ENCODE results near the gene GMDS. TPM values are rescaled to one million over a fixed set of nuclear protein-coding genes. Genes with fewer than 3 reads are reported as not detected.

GMDS gene
- total and polyA plus RNA-seq, 2 of the 8 experiments (the other 6 are each of a cell fraction or from before 2014, with no cell fraction given): 16.8 to 50.0 TPM

DNA sequence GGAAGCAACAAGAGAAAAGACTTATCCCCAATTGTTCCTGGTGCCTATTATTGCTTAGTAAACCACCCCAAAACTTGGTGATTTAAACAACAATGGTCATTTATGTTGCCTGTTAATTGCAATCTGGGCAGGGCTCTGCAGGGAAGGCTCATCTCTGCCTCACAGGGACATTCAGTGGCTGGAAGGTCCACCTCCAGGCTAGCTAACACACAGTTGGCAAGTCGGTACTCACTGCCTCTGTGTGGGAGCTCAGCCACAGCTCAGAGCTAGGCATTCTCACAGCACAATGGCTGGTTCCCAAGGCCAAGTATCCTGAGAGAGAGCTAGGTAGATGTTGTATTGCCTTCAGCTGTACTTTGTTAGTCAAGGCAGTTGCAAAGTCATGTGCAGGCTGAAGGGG is 18.5 kb upstream of the GMDS start:
- POLR2A ChIA-PET (ENCODE audit: partially characterized antibody): no interaction called here
- DNase-seq (ENCODE audit: low read depth in 1 of 2, low spot score in 2 of 2): no peak
- TF ChIP-seq KDM1A (IDR thresholded peaks at IDR 0.05; ENCODE audit: borderline replicate concordance, low read length): no peak
- no peak for TF ChIP-seq CREB1 (IDR thresholded peaks at IDR 0.05)
- TF ChIP-seq, protein P1, sequence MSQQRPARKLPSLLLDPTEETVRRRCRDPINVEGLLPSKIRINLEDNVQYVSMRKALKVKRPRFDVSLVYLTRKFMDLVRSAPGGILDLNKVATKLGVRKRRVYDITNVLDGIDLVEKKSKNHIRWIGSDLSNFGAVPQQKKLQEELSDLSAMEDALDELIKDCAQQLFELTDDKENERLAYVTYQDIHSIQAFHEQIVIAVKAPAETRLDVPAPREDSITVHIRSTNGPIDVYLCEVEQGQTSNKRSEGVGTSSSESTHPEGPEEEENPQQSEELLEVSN (IDR thresholded peaks at IDR 0.05): no peak
- no peak for TF ChIP-seq SRF (IDR thresholded peaks at IDR 0.05; ENCODE audit: low read depth, low read length)
- no peak for TF ChIP-seq SIRT6 (IDR thresholded peaks at IDR 0.05; ENCODE audit: low read length)
- no peak for TF ChIP-seq KDM5A (IDR thresholded peaks at IDR 0.05; ENCODE audit: low read length)
- TF ChIP-seq, protein P2, sequence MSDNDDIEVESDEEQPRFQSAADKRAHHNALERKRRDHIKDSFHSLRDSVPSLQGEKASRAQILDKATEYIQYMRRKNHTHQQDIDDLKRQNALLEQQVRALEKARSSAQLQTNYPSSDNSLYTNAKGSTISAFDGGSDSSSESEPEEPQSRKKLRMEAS (IDR thresholded peaks at IDR 0.05): no peak
- TF ChIP-seq NRF1 (IDR thresholded peaks at IDR 0.05; ENCODE audit: low read depth, low read length): no peak
- TF ChIP-seq BRCA1 (IDR thresholded peaks at IDR 0.05; ENCODE audit: low read depth, low read length): no peak
- TF ChIP-seq HDAC6 (IDR thresholded peaks at IDR 0.05; ENCODE audit: low read depth, low read length): no peak
- no peak for TF ChIP-seq CEBPB (IDR thresholded peaks at IDR 0.05; ENCODE audit: low read depth, low read length)
- no peak for TF ChIP-seq FOSL1 (IDR thresholded peaks at IDR 0.05; ENCODE audit: insufficient read depth, low read depth, low read length)
- no peak for TF ChIP-seq BACH1 (IDR thresholded peaks at IDR 0.05; ENCODE audit: low read length)
- TF ChIP-seq PHF8 (conservative IDR thresholded peaks at IDR 0.05; ENCODE audit: low read depth, low read length): no peak
- no peak for TF ChIP-seq YY1 (IDR thresholded peaks at IDR 0.05; ENCODE audit: low read depth, low read length)

More for the DNA sequence above, 18.5 kb upstream of the GMDS start:
- no peak overlapping the region for H4K8ac ChIP-seq (ENCODE audit: extremely low read depth, insufficient read depth, low read length)
- no peak overlapping the region for H3K4me2 ChIP-seq (ENCODE audit: insufficient read depth in 1 of 2, low read depth in 2 of 2, low read length in 2 of 2)
- no peak overlapping the region for H3K23ac ChIP-seq (ENCODE audit: insufficient read length)
- no peak overlapping the region; a peak in 2 of 7 replicates for H3K9ac ChIP-seq (replicated peaks in 1 of 4; ENCODE audit: extremely low read depth in 1 of 4, low read depth in 3 of 4, low read length in 3 of 4)
- CTCF ChIA-PET (ENCODE audit: partially characterized antibody): interaction anchor here (1.0 to 1.2 kb wide), 2 partner anchors 23 to 54 kb away, joined by 3 to 4 read pairs; no protein-coding TSS in a partner anchor
- 79% methylated on average over 1 of the region's 1 CpG; no CpG with 5 or more reads in 1 of the 2 experiments for WGBS, 2 experiments (ENCODE audit: extremely low coverage in 1 of 2, insufficient coverage in 1 of 2, insufficient read length in 1 of 2, insufficient replicate concordance in 2 of 2, low coverage in 1 of 2, low lambda C conversion rate in 2 of 2, missing lambda C conversion rate in 1 of 2)
- no peak overlapping the region for H3K18ac ChIP-seq (ENCODE audit: extremely low read depth, low read length)
- no peaks in the 10 kb centered on the region for H3K27me3 ChIP-seq (replicated peaks in 1 of 4; ENCODE audit: control insufficient read depth in 3 of 4, extremely low read depth in 1 of 4, insufficient read depth in 3 of 4, low read length in 3 of 4)
- H4K91ac ChIP-seq (replicated peaks; ENCODE audit: insufficient read length, low read length): no peak overlapping the region
- H3K79me2 ChIP-seq (ENCODE audit: control insufficient read depth in 1 of 2, insufficient read depth in 2 of 2, low read length in 2 of 2): no peaks in the 10 kb centered on the region
- no peak overlapping the region for H2BK120ac ChIP-seq (replicated peaks; ENCODE audit: low read depth, low read length)
- no peak overlapping the region for H2AK5ac ChIP-seq (ENCODE audit: low read depth, low read length)
- no peak overlapping the region for H2BK20ac ChIP-seq (ENCODE audit: low read length)
- H2BK12ac ChIP-seq (ENCODE audit: low read depth, low read length): no peak overlapping the region
- no peaks in the 10 kb centered on the region for H3K36me3 ChIP-seq (ENCODE audit: control insufficient read depth in 2 of 4, insufficient read depth in 4 of 4, low read length in 3 of 4)
- H3K27ac ChIP-seq (ENCODE audit: low read depth, low read length): no peak overlapping the region
- no peaks in the 10 kb centered on the region for H4K20me1 ChIP-seq (replicated peaks in 1 of 2; ENCODE audit: control insufficient read depth in 1 of 2, insufficient read depth in 2 of 2, low read length in 2 of 2)
- no peaks in the 10 kb centered on the region for H3K9me3 ChIP-seq (ENCODE audit: insufficient read depth in 2 of 2, low read depth in 1 of 2, low read length in 1 of 2)
- H2BK5ac ChIP-seq (ENCODE audit: low read depth, low read length): no peak overlapping the region
- FAIRE-seq: no peak
- no peak overlapping the region for H3K4me3 ChIP-seq (ENCODE audit: extremely low read depth in 1 of 4, insufficient read depth in 2 of 4, low read depth in 3 of 4, low read length in 4 of 4)
- no peak overlapping the region for H2AFZ ChIP-seq (ENCODE audit: low read length)
- H3K56ac ChIP-seq (replicated peaks; ENCODE audit: insufficient read length, low read depth, low read length): no peak overlapping the region
- no peak overlapping the region for H2BK15ac ChIP-seq (ENCODE audit: low read length)
- no peaks in the 10 kb centered on the region for H3K79me1 ChIP-seq (ENCODE audit: low read depth, low read length)
- H3K4ac ChIP-seq (replicated peaks; ENCODE audit: insufficient read length, low read depth, low read length): no peak overlapping the region
- H4K5ac ChIP-seq (ENCODE audit: insufficient read length, low read depth, low read length): no peak overlapping the region
- no peaks in the 10 kb centered on the region; the same call in 1 of the 2 replicates for H3K23me2 ChIP-seq (ENCODE audit: low read depth, low read length)
- no peaks in the 10 kb centered on the region for H3K4me1 ChIP-seq (replicated peaks in 1 of 4; ENCODE audit: control insufficient read depth in 3 of 4, insufficient read depth in 4 of 4, low read length in 3 of 4)
- no peak overlapping the region for H3K14ac ChIP-seq (ENCODE audit: insufficient read length)
